GM21619 (cell line): ENCODE measurements around the gene RAD51B.

ENCODE experiments used
- ATAC-seq: cut with Tn5 transposase; IDR thresholded peaks from one replicate; pipeline ENCODE4 v1.9.1; 2021; ENCODE audit not compliant: unreplicated experiment

The RAD51B gene

GRCh38 chr14:68513137-68513536 lies 693.6 kb downstream of the RAD51B start:
- ATAC-seq = no peak

- ATAC-seq = peak; percentile 80
These were observed 694.4 kb downstream of the RAD51B start for GRCh38 chr14:68513838-68514607.

- ATAC-seq = no peak
These were observed 695.1 kb downstream of the RAD51B start for GRCh38 chr14:68514608-68515194.

GRCh38 chr14:68516342-68516741 lies 696.8 kb downstream of the RAD51B start:
- no peak for ATAC-seq

- ATAC-seq = no peak
These were observed 698.6 kb downstream of the RAD51B start for GRCh38 chr14:68518166-68518565.

GRCh38 chr14:68518761-68519670 lies 699.4 kb downstream of the RAD51B start:
- no peak for ATAC-seq

GRCh38 chr14:68519671-68520187 lies 700.1 kb downstream of the RAD51B start:
- peak; percentile 64 for ATAC-seq

- no peak for ATAC-seq
These were observed 701.3 kb downstream of the RAD51B start for GRCh38 chr14:68520637-68521556.

GRCh38 chr14:68521557-68521901 lies 702.0 kb downstream of the RAD51B start:
- no peak for ATAC-seq

GRCh38 chr14:68521961-68522509 lies 702.5 kb downstream of the RAD51B start:
- no peak for ATAC-seq

- ATAC-seq = no peak
These were observed 703.1 kb downstream of the RAD51B start for GRCh38 chr14:68522510-68523325.

GRCh38 chr14:68523326-68523610 lies 703.7 kb downstream of the RAD51B start:
- ATAC-seq = no peak

- ATAC-seq = no peak
These were observed 704.6 kb downstream of the RAD51B start for GRCh38 chr14:68523989-68524725.

- no peak for ATAC-seq
These were observed 705.9 kb downstream of the RAD51B start for GRCh38 chr14:68525516-68525915.

- no peak for ATAC-seq
These were observed 707.0 kb downstream of the RAD51B start for GRCh38 chr14:68526512-68527091.

- ATAC-seq = no peak
These were observed 707.8 kb downstream of the RAD51B start for GRCh38 chr14:68527329-68527851.

GRCh38 chr14:68528040-68528687 lies 708.6 kb downstream of the RAD51B start:
- no peak for ATAC-seq

- no peak for ATAC-seq
These were observed 710.9 kb downstream of the RAD51B start for GRCh38 chr14:68530443-68530842.
